ENCODE data around the gene PSMB5.

The PSMB5 gene

DNA sequence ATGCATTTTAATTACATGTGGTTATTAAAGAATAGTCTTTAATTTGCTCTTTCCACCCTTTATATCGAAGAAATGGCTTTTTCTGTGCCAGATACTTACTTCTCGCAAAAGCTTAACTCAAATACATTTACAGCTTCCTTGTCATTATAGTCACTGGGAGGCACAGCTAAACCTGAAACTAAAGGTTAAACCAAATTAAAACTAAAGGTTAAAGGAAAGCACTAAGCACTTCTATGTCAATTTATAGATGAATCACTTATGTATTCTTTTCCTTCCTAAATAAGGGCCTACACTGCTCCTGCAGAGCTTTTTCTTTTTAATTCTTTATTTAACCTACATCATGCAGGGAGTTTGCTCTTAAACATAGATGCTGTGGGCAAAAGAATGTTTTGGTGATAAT is 33.8 kb downstream of the PSMB5 start:
- no CpG with 5 or more reads among the region's 2 CpGs for WGBS (ENCODE audit: insufficient coverage, insufficient read length)
- Histone ChIP-seq H3K27ac (ENCODE audit: low read length) (no peak overlapping the region), H3K9me3 (ENCODE audit: control insufficient read depth, insufficient read depth, low read length) (no peaks in the 10 kb centered on the region), H3K4me1 (ENCODE audit: control insufficient read depth, insufficient read depth, low read length) (peaks cover under 1% of the 10 kb centered on the region; the same call in 1 of the 2 replicates), H3K36me3 (ENCODE audit: control insufficient read depth, insufficient read depth, low read length) (no peaks in the 10 kb centered on the region), H3K27me3 (ENCODE audit: control insufficient read depth, insufficient read depth, low read length) (no peaks in the 10 kb centered on the region), H3K4me3 (ENCODE audit: low read length) (no peak overlapping the region)
- DNase-seq (ENCODE audit: low read depth, low spot score), result no peak

- no peak overlapping the region for H3K27ac ChIP-seq (ENCODE audit: low read length)
- no peaks in the 10 kb centered on the region for H3K9me3 ChIP-seq (ENCODE audit: control insufficient read depth, insufficient read depth, low read length)
- no peaks in the 10 kb centered on the region for H3K27me3 ChIP-seq (ENCODE audit: control insufficient read depth, insufficient read depth, low read length)
- no peak for DNase-seq (ENCODE audit: low read depth, low spot score)
- WGBS (ENCODE audit: insufficient coverage, insufficient read length), result no CpG with 5 or more reads among the region's 16 CpGs
- no peaks in the 10 kb centered on the region for H3K36me3 ChIP-seq (ENCODE audit: control insufficient read depth, insufficient read depth, low read length)
- no peak overlapping the region for H3K4me3 ChIP-seq (ENCODE audit: low read length)
- peaks cover 4% of the 10 kb centered on the region for H3K4me1 ChIP-seq (ENCODE audit: control insufficient read depth, insufficient read depth, low read length)
Observed at GRCh38 chr14:22998329-22999012, 36.2 kb downstream of the PSMB5 start.

- H3K27me3 ChIP-seq (ENCODE audit: control insufficient read depth, insufficient read depth, low read length), result no peaks in the 10 kb centered on the region
- H3K27ac ChIP-seq (ENCODE audit: low read length), result no peak overlapping the region
- no peak for DNase-seq (ENCODE audit: low read depth, low spot score)
- 100% methylated on average over 2 of the region's 9 CpGs for WGBS (ENCODE audit: insufficient coverage, insufficient read length)
- H3K36me3 ChIP-seq (ENCODE audit: control insufficient read depth, insufficient read depth, low read length), result no peaks in the 10 kb centered on the region
- H3K4me3 ChIP-seq (ENCODE audit: low read length), result no peak overlapping the region
- H3K9me3 ChIP-seq (ENCODE audit: control insufficient read depth, insufficient read depth, low read length), result no peaks in the 10 kb centered on the region
- peaks cover 4% of the 10 kb centered on the region for H3K4me1 ChIP-seq (ENCODE audit: control insufficient read depth, insufficient read depth, low read length)
Observed at GRCh38 chr14:22997676-22998323, 36.9 kb downstream of the PSMB5 start.

DNA sequence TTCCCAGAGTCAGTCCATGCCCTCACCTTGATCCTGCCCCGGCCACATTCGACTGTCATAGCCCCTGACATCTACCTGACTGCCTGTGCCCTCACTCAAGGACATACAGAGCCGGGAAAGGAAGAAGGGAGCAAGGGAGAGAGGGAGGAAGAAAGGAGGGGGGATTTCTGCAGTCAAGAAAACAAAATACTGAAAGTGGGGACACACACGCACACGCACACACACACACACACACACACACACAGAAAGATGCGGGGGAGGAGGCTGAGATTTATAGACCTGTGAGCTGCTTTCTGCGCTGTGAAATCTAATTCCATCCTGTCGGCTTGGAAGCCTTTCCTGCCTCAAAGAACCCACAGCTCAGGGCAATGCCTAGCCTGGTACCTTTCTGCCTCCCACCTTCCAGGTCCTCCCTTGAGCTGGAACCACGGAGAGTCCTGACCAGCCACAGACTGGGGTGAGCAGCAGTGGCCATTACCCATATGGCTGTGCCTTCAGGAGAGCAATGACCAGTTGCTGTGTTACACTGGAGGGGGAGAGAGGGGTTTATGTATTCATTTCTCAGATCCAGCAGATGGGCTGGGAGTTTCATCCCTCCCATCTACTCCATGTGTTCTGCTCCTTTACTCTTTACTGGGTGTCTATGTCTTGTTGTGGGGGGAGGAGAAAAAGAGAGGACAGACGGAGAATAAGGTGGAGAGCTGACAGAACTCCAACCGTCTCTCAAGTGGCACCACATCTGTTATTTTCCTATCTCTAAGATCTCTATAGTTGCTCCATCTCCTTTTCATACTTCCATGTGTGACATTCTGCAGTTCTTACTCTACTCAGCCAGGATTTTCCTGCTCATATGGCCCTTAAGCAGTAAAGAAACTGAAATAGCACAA is 37.7 kb downstream of the PSMB5 start:
- H3K27ac ChIP-seq (ENCODE audit: low read length), result no peak overlapping the region
- WGBS (ENCODE audit: insufficient coverage, insufficient read length), result no CpG with 5 or more reads among the region's 11 CpGs
- no peak overlapping the region for H3K4me3 ChIP-seq (ENCODE audit: low read length)

DNA sequence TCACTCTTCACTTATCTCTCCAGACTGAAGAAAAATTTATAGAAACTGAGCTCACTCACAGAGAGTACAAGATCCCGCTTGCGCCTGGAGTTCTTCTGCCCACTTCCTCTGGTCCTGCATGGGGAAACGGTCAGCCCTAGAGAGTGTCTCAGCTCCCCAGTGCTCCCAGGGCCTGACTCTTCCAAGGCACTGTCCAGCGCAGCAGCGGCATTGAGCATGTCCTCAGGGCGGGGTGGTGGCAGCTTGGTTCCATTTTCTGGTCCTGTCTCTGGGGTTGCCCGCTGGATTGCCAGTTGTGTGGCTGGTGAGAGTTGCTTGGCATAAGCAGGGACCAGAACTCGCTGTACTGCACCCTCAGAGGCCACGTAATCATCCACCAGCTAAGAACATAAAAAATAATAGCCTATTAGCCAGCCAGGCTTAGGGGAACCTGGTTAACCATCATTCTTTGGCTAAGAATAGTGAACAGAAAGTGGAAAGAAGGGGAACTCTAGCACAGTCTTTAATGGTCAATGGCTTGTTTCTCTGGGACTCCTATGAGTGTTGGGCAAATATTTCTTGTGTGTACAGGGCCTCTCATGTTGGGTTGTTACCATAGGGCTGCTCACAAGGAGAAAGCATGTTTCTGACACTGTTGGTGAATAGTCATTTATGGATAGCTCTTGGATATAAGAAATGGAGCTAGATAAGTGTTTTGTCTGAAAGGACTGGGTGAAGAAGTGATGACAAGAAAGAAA is 38.6 kb downstream of the PSMB5 start:
- no peaks in the 10 kb centered on the region for H3K27me3 ChIP-seq (ENCODE audit: control insufficient read depth, insufficient read depth, low read length)
- H3K27ac ChIP-seq (ENCODE audit: low read length), result no peak overlapping the region
- H3K9me3 ChIP-seq (ENCODE audit: control insufficient read depth, insufficient read depth, low read length), result no peaks in the 10 kb centered on the region
- no peak overlapping the region for H3K4me3 ChIP-seq (ENCODE audit: low read length)
- WGBS (ENCODE audit: insufficient coverage, insufficient read length), result no CpG with 5 or more reads among the region's 9 CpGs
- no peaks in the 10 kb centered on the region for H3K36me3 ChIP-seq (ENCODE audit: control insufficient read depth, insufficient read depth, low read length)
- H3K4me1 ChIP-seq (ENCODE audit: control insufficient read depth, insufficient read depth, low read length), result peaks cover 4% of the 10 kb centered on the region
- no peak for DNase-seq (ENCODE audit: low read depth, low spot score)

More for the DNA sequence above, 37.7 kb downstream of the PSMB5 start:
- peaks cover 4% of the 10 kb centered on the region for H3K4me1 ChIP-seq (ENCODE audit: control insufficient read depth, insufficient read depth, low read length)
- no peaks in the 10 kb centered on the region for H3K9me3 ChIP-seq (ENCODE audit: control insufficient read depth, insufficient read depth, low read length)
- no peaks in the 10 kb centered on the region for H3K27me3 ChIP-seq (ENCODE audit: control insufficient read depth, insufficient read depth, low read length)
- DNase-seq (ENCODE audit: low read depth, low spot score), result no peak
- no peaks in the 10 kb centered on the region for H3K36me3 ChIP-seq (ENCODE audit: control insufficient read depth, insufficient read depth, low read length)

- Histone ChIP-seq H3K9me3 (ENCODE audit: control insufficient read depth, insufficient read depth, low read length) (no peaks in the 10 kb centered on the region), H3K27ac (ENCODE audit: low read length) (no peak overlapping the region), H3K27me3 (ENCODE audit: control insufficient read depth, insufficient read depth, low read length) (no peaks in the 10 kb centered on the region), H3K36me3 (ENCODE audit: control insufficient read depth, insufficient read depth, low read length) (no peaks in the 10 kb centered on the region), H3K4me3 (ENCODE audit: low read length) (no peak overlapping the region), H3K4me1 (ENCODE audit: control insufficient read depth, insufficient read depth, low read length) (peaks cover 4% of the 10 kb centered on the region)
- WGBS (ENCODE audit: insufficient coverage, insufficient read length), result no CpG with 5 or more reads among the region's 4 CpGs
- no peak for DNase-seq (ENCODE audit: low read depth, low spot score)
Observed at GRCh38 chr14:22994762-22995275, 39.9 kb downstream of the PSMB5 start.

DNA sequence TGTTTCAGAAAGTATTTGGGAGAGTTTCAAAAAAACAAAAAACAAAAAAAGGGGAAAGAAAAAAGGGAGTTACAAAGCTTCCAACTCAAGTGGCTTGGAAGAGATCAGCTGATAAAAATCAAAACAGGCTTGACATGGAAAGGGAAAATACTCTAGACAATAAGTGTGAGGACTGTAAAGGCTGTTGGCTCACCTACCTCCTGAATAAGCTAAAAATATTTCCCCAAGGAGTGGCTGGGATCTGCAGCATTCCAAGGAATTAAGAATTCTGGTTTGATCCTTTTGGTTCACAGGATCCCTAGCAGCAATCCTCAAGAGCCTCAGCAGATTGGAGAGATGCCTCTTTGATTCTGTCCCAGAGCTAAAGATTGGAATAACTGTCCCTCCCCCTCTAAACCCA is 41.2 kb downstream of the PSMB5 start:
- Histone ChIP-seq H3K4me3 (ENCODE audit: low read length) (no peak overlapping the region), H3K4me1 (ENCODE audit: control insufficient read depth, insufficient read depth, low read length) (peaks cover 4% of the 10 kb centered on the region), H3K36me3 (ENCODE audit: control insufficient read depth, insufficient read depth, low read length) (no peaks in the 10 kb centered on the region), H3K27me3 (ENCODE audit: control insufficient read depth, insufficient read depth, low read length) (no peaks in the 10 kb centered on the region), H3K27ac (ENCODE audit: low read length) (no peak overlapping the region), H3K9me3 (ENCODE audit: control insufficient read depth, insufficient read depth, low read length) (no peaks in the 10 kb centered on the region)
- no peak for DNase-seq (ENCODE audit: low read depth, low spot score)

- no peaks in the 10 kb centered on the region for H3K9me3 ChIP-seq (ENCODE audit: control insufficient read depth, insufficient read depth, low read length)
- no peaks in the 10 kb centered on the region for H3K27me3 ChIP-seq (ENCODE audit: control insufficient read depth, insufficient read depth, low read length)
- DNase-seq (ENCODE audit: low read depth, low spot score), result no peak
- H3K27ac ChIP-seq (ENCODE audit: low read length), result no peak overlapping the region
- no peak overlapping the region for H3K4me3 ChIP-seq (ENCODE audit: low read length)
- H3K36me3 ChIP-seq (ENCODE audit: control insufficient read depth, insufficient read depth, low read length), result no peaks in the 10 kb centered on the region
- H3K4me1 ChIP-seq (ENCODE audit: control insufficient read depth, insufficient read depth, low read length), result peaks cover 4% of the 10 kb centered on the region
- WGBS (ENCODE audit: insufficient coverage, insufficient read length), result no CpG with 5 or more reads among the region's 8 CpGs
Observed at GRCh38 chr14:22991852-22992251, 42.8 kb downstream of the PSMB5 start.

- Histone ChIP-seq H3K27ac (ENCODE audit: low read length) (no peak overlapping the region), H3K36me3 (ENCODE audit: control insufficient read depth, insufficient read depth, low read length) (no peaks in the 10 kb centered on the region), H3K4me1 (ENCODE audit: control insufficient read depth, insufficient read depth, low read length) (peaks cover 2% of the 10 kb centered on the region; the same call in 1 of the 2 replicates), H3K9me3 (ENCODE audit: control insufficient read depth, insufficient read depth, low read length) (no peaks in the 10 kb centered on the region), H3K4me3 (ENCODE audit: low read length) (no peak overlapping the region), H3K27me3 (ENCODE audit: control insufficient read depth, insufficient read depth, low read length) (no peaks in the 10 kb centered on the region)
- WGBS (ENCODE audit: insufficient coverage, insufficient read length), result no CpG with 5 or more reads among the region's 8 CpGs
- no peak for DNase-seq (ENCODE audit: low read depth, low spot score)
Observed at GRCh38 chr14:22987291-22987690, 47.4 kb downstream of the PSMB5 start.
